PC-3 (cell line): ENCODE measurements around the gene CAPG. TPM values are rescaled to one million over a fixed set of nuclear protein-coding genes. Genes with fewer than 3 reads are reported as not detected.

Source experiments
- ATAC-seq: fragments of 200-7000 bp; cut with Tn5 transposase; 2 replicates; pipeline ENCODE4 v1.9.1; 2020; ENCODE audit warnings: mild to moderate bottlenecking, moderate library complexity
- BruUV-seq: library from RNA; stranded (reverse); fragments of 400-500 nt; replicated peaks from 2 replicates; lab custom pipeline; 2021; lab: Mats Ljungman, UMichigan
- CTCF ChIA-PET: fragments of 300-600 bp; sonication (Branson Sonifier 250); formaldehyde crosslinking; loops from one replicate; lab custom pipeline; 2022; ENCODE audit warnings: antibody characterized with exemption; lab: Charles Lee
- POLR2A ChIA-PET: fragments of 300-600 bp; sonication (Branson Sonifier 250); formaldehyde crosslinking; loops from one replicate; lab custom pipeline; 2022; ENCODE audit warnings: antibody characterized with exemption; ENCODE audit not compliant: unreplicated experiment; lab: Charles Lee
- DNase-seq: peaks from one replicate; pipeline ENCODE4 v3.0.0-alpha.2; 2015
- H2AFZ ChIP-seq: fragments of 300-600 bp; sonication (generic); 2 replicates; pipeline ENCODE4 v1.6.0; 2016; ENCODE audit warnings: antibody characterized with exemption, low read length
- H3F3A ChIP-seq: fragments of 300-600 bp; sonication (generic); one replicate; pipeline ENCODE4 v1.6.0; 2017; ENCODE audit warnings: antibody characterized with exemption, low read length, control low read depth, mild to moderate bottlenecking; ENCODE audit not compliant: unreplicated experiment
- H3K27ac ChIP-seq: fragments of 300-600 bp; sonication (generic); 2 replicates; pipeline ENCODE4 v1.5.1; 2016; ENCODE audit warnings: mild to moderate bottlenecking, low read length
- H3K27me3 ChIP-seq: fragments of 300-600 bp; sonication (generic); 2 replicates; pipeline ENCODE4 v1.6.1; 2016; ENCODE audit warnings: low read length, mixed read lengths
- H3K36me3 ChIP-seq: fragments of 300-600 bp; sonication (generic); 2 replicates; pipeline ENCODE4 v1.6.1; 2016; ENCODE audit warnings: low read depth, mixed run types, low read length, mixed read lengths
- H3K4me1 ChIP-seq: fragments of 300-600 bp; sonication (generic); 2 replicates; pipeline ENCODE4 v1.5.1; 2016; ENCODE audit warnings: low read length; ENCODE audit not compliant: insufficient read depth
- H3K4me2 ChIP-seq: fragments of 300-600 bp; sonication (generic); 2 replicates; pipeline ENCODE4 v1.6.0; 2016; ENCODE audit warnings: low read length
- H3K4me3 ChIP-seq: fragments of 300-600 bp; sonication (generic); 2 replicates; pipeline ENCODE4 v1.5.1; 2016; ENCODE audit warnings: mild to moderate bottlenecking, low read length, mixed read lengths
- H3K79me2 ChIP-seq: fragments of 300-600 bp; sonication (generic); 2 replicates; pipeline ENCODE4 v1.6.1; 2017; ENCODE audit warnings: low read length, mixed read lengths
- H3K9ac ChIP-seq: fragments of 300-600 bp; sonication (generic); 2 replicates; pipeline ENCODE4 v1.6.0; 2016; ENCODE audit warnings: mild to moderate bottlenecking, low read length
- H3K9me2 ChIP-seq: fragments of 300-600 bp; sonication (generic); replicated peaks from 2 replicates; pipeline ENCODE4 v1.6.1; 2016; ENCODE audit warnings: mixed run types, low read length, mixed read lengths
- H3K9me3 ChIP-seq: fragments of 300-600 bp; sonication (generic); 2 replicates; pipeline ENCODE4 v1.6.1; 2016; ENCODE audit warnings: low read length, mixed read lengths
- H4K20me1 ChIP-seq: fragments of 300-600 bp; sonication (generic); 2 replicates; pipeline ENCODE4 v1.6.1; 2016; ENCODE audit warnings: low read length, mixed read lengths
- CTCF ChIP-seq: fragments of 300-600 bp; sonication (generic); conservative IDR thresholded peaks from 2 replicates; pipeline ENCODE4 v1.5.1; 2017; ENCODE audit warnings: antibody characterized with exemption, low read depth, mild to moderate bottlenecking, low read length
- EZH2 ChIP-seq: fragments of 300-600 bp; sonication (generic); IDR thresholded peaks from one replicate; pipeline ENCODE4 v1.6.1; 2017; ENCODE audit warnings: antibody characterized with exemption, mild to moderate bottlenecking, low read length; ENCODE audit not compliant: unreplicated experiment
- EZH2phosphoT487 ChIP-seq: fragments of 300-600 bp; sonication (generic); IDR thresholded peaks from 2 replicates; pipeline ENCODE4 v1.6.1; 2018; ENCODE audit warnings: mild to moderate bottlenecking, antibody characterized with exemption, low read length, borderline replicate concordance
- intact Hi-C: fragments of 100-400 bp; cut with micrococcal nuclease; formaldehyde crosslinking; loops from 2 replicates; pipeline ENCODE4 v1.9.0; 2023
- total RNA-seq: library from RNA; depleted of rRNA; stranded (reverse); fragments of >200 nt; gene quantifications from 2 replicates; pipeline ENCODE4 v1.2.3, GENCODE V29; 2014

CAPG gene
- total RNA-seq, 1 experiment from 2014 or later: 221 TPM

- no peak overlapping the region for H3K9ac ChIP-seq
- ATAC-seq (no peak), DNase-seq (no peak)
- no peaks in the 10 kb centered on the region for H3K79me2 ChIP-seq
- H3K9me3 ChIP-seq: no peaks in the 10 kb centered on the region
- no peaks in the 10 kb centered on the region for H3K9me2 ChIP-seq
- H4K20me1 ChIP-seq: no peaks in the 10 kb centered on the region
- TF ChIP-seq CTCF (no peak), EZH2 (no peak), EZH2phosphoT487 (no peak)
- no peaks in the 10 kb centered on the region for H3K27me3 ChIP-seq
- H3K4me2 ChIP-seq: no peak overlapping the region
- POLR2A ChIA-PET: interaction anchor here (0.9 kb wide), 1 partner anchor 103 kb away, joined by 3 read pairs; no protein-coding TSS in a partner anchor
- no peak overlapping the region for H3K4me3 ChIP-seq
- H3K27ac ChIP-seq: no peak overlapping the region
- peaks cover 4% of the 10 kb centered on the region for H3F3A ChIP-seq
- H3K36me3 ChIP-seq: no peaks in the 10 kb centered on the region
- intact Hi-C loops: loop anchor here (5.0 kb wide), 1 partner anchor 58 kb away; no protein-coding TSS in a partner anchor
- CTCF ChIA-PET: no interaction called here
- no TSS peak for BruUV-seq
- no peak overlapping the region for H2AFZ ChIP-seq
- peaks cover 20% of the 10 kb centered on the region for H3K4me1 ChIP-seq
These were observed 28.9 kb upstream of the CAPG start for GRCh38 chr2:85439025-85439472.

- Histone ChIP-seq H3K4me2 (peak overlapping the region; percentile 52), H2AFZ (no peak overlapping the region), H3K36me3 (no peaks in the 10 kb centered on the region), H3K9me3 (no peaks in the 10 kb centered on the region), H4K20me1 (no peaks in the 10 kb centered on the region), H3F3A (peaks cover 4% of the 10 kb centered on the region), H3K4me1 (peaks cover 26% of the 10 kb centered on the region), H3K4me3 (peak overlapping the region; percentile 42; the same call in 1 of the 2 replicates), H3K9me2 (no peaks in the 10 kb centered on the region), H3K27me3 (no peaks in the 10 kb centered on the region), H3K27ac (no peak overlapping the region), H3K79me2 (no peaks in the 10 kb centered on the region), H3K9ac (peak overlapping the region; percentile 35; the same call in 1 of the 2 replicates)
- BruUV-seq: TSS peak; percentile 88
- DNase-seq: no peak
- POLR2A ChIA-PET: interaction anchor here (0.9 kb wide), 1 partner anchor 104 kb away, joined by 3 read pairs; no protein-coding TSS in a partner anchor
- CTCF ChIA-PET: no interaction called here
- TF ChIP-seq EZH2 (no peak), EZH2phosphoT487 (no peak), CTCF (no peak)
- intact Hi-C loops: loop anchor here (5.0 kb wide), 1 partner anchor 59 kb away; no protein-coding TSS in a partner anchor
- ATAC-seq: no peak
These were observed 28.2 kb upstream of the CAPG start for GRCh38 chr2:85438201-85439024.
